Prostate gland (tissue), 2 donors: ENCODE data around the gene MRPL16. TPM values are rescaled to one million over a fixed set of nuclear protein-coding genes. Genes with fewer than 3 reads are reported as not detected.
A peak's percentile ranks its signal among the peaks of the same experiment; 100 is the strongest.

Experiments
- DNase-seq: peaks from one replicate; pipeline ENCODE4 v3.0.0-alpha.2; 2019; ENCODE audit warnings: low spot score
- H3K27ac ChIP-seq, 2 donors: fragments of 200-600 bp; sonication (generic); 2 replicates each; pipeline ENCODE4 v1.5.1; 2017 to 2019
- H3K27me3 ChIP-seq: fragments of 200-600 bp; sonication (generic); replicated peaks from 2 replicates; pipeline ENCODE4 v1.5.1; 2019; ENCODE audit not compliant: insufficient read depth
- H3K36me3 ChIP-seq, 2 donors: fragments of 200-600 bp; sonication (generic); 1 replicate in 1 of 2; 2 replicates in 1 of 2; pipeline versions ENCODE4 v1.5.1 to v1.8.1; 2017 to 2019
- H3K4me1 ChIP-seq: fragments of 200-600 bp; sonication (generic); replicated peaks from 2 replicates; pipeline ENCODE4 v1.5.1; 2019
- H3K4me3 ChIP-seq, 2 donors: fragments of 200-600 bp; sonication (generic); 2 replicates each; pipeline ENCODE4 v1.5.1; 2017 to 2019
- H3K9me3 ChIP-seq: fragments of 200-600 bp; sonication (generic); 2 replicates; pipeline ENCODE4 v1.5.1; 2017
- POLR2A ChIP-seq: fragments of 450-650 bp; IDR thresholded peaks from one replicate; pipeline ENCODE4 v1.6.1; 2016; ENCODE audit warnings: antibody characterized with exemption, mild to moderate bottlenecking
- POLR2AphosphoS5 ChIP-seq: sonication (generic); formaldehyde crosslinking; IDR thresholded peaks from one replicate; pipeline ENCODE4 v1.6.1; 2017; ENCODE audit warnings: antibody characterized with exemption
- WGBS: methylation state at CpG from one replicate; pipeline ENCODE4 v1.1.5; 2018; 5-methylcytosine and 5-hydroxymethylcytosine counted together
- intact Hi-C: fragments of 100-400 bp; cut with DNase I; formaldehyde crosslinking; loops from one replicate; pipeline ENCODE4 v1.14.2; 2022
- total RNA-seq, 2 donors: library from RNA; depleted of rRNA; stranded (reverse); fragments of >200 nt; gene quantifications; one replicate each; pipeline ENCODE4 v1.1.0, GENCODE V29; 2016
- TF ChIP-seq, protein P1 (sequence below), 4 experiments: fragments of 200-600 bp in 2 of 4; fragments of 450-650 bp in 2 of 4; sonication (generic) in 2 of 4; IDR thresholded peaks; 1 replicate in 3 of 4; 2 replicates in 1 of 4; pipeline ENCODE4 v1.5.1; 2016 to 2019; ENCODE audit warnings: antibody characterized with exemption in 4 of 4, mild to moderate bottlenecking in 2 of 4, moderate library complexity in 2 of 4

Gene MRPL16
- total RNA-seq, 2 donors from 2014 or later = 38.3 to 97.6 TPM

DNA sequence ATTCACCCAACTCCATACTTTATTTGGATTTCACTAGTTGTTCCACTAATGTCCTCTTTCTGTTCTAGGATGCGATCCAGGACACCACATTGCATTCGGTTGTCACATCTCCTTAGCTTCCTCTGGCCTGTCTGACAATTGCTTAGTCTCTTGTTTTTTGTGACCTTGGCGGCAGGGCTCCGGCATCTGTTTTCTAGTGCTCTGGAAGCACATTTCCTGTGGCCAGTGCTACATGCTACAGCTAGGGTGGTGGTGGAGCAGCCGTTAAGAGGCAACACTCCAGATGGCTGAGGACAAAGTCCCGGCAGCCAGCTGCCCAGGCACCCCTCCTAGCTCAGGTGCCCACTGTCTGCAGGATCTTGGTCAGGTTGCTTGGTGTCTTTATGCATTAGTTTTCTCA, 48.6 kb downstream of the MRPL16 start:
- intact Hi-C loops = no loop called here
- no peaks in the 10 kb centered on the region for H3K9me3 ChIP-seq
- 64% methylated on average over 6 of the region's 6 CpGs for WGBS

DNA sequence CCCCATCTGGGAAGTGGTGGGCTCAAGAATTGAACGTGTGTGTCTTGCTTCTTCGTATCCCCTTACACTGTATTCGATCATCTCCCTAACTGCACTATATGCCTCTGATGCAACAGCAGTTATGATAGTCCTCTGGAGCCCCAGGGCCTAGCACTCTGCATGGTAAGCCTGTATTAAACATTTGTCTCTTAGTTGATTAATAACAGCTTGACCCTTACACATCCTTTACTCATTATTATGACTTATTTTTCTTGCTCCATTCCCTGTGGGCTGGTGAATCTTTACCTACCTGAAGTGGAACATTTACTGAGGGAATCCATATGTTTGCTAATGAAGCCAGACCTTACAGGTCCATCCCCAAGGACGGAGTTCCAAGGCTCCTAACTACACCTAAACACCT, 49.8 kb downstream of the MRPL16 start:
- no peak for DNase-seq
- 93% methylated on average over 4 of the region's 4 CpGs for WGBS
- Histone ChIP-seq H3K36me3 (no peaks in the 10 kb centered on the region), H3K4me3 (no peak overlapping the region), H3K9me3 (no peaks in the 10 kb centered on the region), H3K4me1 (peaks cover 4% of the 10 kb centered on the region), H3K27me3 (no peaks in the 10 kb centered on the region), H3K27ac (no peak overlapping the region)
- TF ChIP-seq POLR2A = no peak
- TF ChIP-seq, protein P1, sequence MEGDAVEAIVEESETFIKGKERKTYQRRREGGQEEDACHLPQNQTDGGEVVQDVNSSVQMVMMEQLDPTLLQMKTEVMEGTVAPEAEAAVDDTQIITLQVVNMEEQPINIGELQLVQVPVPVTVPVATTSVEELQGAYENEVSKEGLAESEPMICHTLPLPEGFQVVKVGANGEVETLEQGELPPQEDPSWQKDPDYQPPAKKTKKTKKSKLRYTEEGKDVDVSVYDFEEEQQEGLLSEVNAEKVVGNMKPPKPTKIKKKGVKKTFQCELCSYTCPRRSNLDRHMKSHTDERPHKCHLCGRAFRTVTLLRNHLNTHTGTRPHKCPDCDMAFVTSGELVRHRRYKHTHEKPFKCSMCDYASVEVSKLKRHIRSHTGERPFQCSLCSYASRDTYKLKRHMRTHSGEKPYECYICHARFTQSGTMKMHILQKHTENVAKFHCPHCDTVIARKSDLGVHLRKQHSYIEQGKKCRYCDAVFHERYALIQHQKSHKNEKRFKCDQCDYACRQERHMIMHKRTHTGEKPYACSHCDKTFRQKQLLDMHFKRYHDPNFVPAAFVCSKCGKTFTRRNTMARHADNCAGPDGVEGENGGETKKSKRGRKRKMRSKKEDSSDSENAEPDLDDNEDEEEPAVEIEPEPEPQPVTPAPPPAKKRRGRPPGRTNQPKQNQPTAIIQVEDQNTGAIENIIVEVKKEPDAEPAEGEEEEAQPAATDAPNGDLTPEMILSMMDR (IDR thresholded peaks at IDR 0.05) = no peak
- no peak for TF ChIP-seq POLR2AphosphoS5
- intact Hi-C loops = no loop called here

More for the DNA sequence above, 48.6 kb downstream of the MRPL16 start:
- DNase-seq = no peak
- H3K27ac ChIP-seq = no peak overlapping the region
- no peak overlapping the region for H3K4me3 ChIP-seq
- no peaks in the 10 kb centered on the region for H3K4me1 ChIP-seq
- H3K27me3 ChIP-seq = no peaks in the 10 kb centered on the region
- TF ChIP-seq POLR2AphosphoS5 (no peak), POLR2A (no peak)
- no peaks in the 10 kb centered on the region for H3K36me3 ChIP-seq

DNA sequence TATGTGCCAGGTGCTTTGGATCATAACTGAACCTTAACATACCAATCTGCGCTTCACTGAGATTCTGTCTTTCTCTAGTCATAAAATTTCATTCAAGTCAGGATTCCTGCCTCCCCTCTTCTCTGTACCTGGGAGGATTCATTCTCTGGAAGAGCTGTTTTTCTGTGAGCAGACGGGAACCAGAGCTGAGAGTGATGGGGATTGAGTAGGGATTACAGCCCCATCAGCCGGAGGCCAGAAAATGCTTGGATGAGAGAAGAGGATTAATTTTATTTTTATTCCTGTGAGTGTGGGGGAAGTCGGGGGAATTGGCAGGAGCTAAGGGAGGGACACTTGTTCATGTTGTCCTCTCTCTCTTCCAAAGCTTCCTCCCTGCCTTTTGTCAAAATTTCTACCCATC, 50.7 kb downstream of the MRPL16 start:
- DNase-seq = no peak
- TF ChIP-seq POLR2AphosphoS5 (no peak), POLR2A (no peak)
- TF ChIP-seq, protein P1 (IDR thresholded peaks at IDR 0.05) = no peak
- intact Hi-C loops = loop anchor here (10.0 kb wide), 1 partner anchor 615 kb away; the partner anchor contains the start of gene FAM111A
- H3K36me3 ChIP-seq = no peaks in the 10 kb centered on the region
- no peak overlapping the region for H3K4me3 ChIP-seq
- H3K27ac ChIP-seq = no peak overlapping the region
- H3K27me3 ChIP-seq = no peaks in the 10 kb centered on the region
- no peaks in the 10 kb centered on the region for H3K9me3 ChIP-seq
- WGBS = 69% methylated on average over 4 of the region's 4 CpGs
- peaks cover 4% of the 10 kb centered on the region for H3K4me1 ChIP-seq

DNA sequence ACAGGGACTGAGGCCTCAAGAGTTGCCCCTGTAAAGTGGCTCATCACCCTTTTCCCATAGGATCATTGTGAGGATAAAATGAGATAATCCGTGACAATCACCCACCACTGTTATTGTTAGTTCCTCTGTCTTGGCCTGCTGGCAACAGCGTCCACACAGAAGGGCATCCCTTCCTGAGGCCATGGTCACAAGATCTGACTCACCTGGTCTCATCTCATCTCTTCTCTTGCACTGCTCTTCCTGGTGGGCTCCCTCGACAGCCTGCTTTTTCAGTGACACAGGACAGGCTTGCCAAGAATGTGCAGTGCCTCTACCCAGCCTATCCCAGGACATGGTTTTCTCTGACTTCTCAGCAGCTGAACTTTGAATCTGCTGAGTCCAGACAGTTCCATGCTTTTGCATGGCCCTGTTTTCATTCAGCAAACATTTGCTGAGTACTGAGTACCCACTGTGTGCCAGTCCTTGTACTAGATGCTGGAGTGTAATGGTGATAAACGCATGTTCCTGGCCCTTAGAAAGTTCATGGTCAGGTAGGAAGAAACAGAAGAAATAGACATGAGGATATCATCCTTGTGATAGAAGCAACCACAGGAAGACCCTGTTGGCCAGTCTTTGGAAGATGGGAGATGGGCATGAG, 52.1 kb downstream of the MRPL16 start:
- TF ChIP-seq POLR2AphosphoS5 (no peak), POLR2A (no peak)
- TF ChIP-seq, protein P1 (IDR thresholded peaks at IDR 0.05) = no peak
- Histone ChIP-seq H3K4me3 (no peak overlapping the region), H3K27ac (no peak overlapping the region), H3K4me1 (peaks cover 4% of the 10 kb centered on the region), H3K27me3 (no peaks in the 10 kb centered on the region), H3K36me3 (no peaks in the 10 kb centered on the region), H3K9me3 (no peaks in the 10 kb centered on the region)
- intact Hi-C loops = loop anchor here (10.0 kb wide), 1 partner anchor 614 kb away; the partner anchor contains the start of gene FAM111A
- WGBS = 95% methylated on average over 4 of the region's 4 CpGs
- no peak for DNase-seq

DNA sequence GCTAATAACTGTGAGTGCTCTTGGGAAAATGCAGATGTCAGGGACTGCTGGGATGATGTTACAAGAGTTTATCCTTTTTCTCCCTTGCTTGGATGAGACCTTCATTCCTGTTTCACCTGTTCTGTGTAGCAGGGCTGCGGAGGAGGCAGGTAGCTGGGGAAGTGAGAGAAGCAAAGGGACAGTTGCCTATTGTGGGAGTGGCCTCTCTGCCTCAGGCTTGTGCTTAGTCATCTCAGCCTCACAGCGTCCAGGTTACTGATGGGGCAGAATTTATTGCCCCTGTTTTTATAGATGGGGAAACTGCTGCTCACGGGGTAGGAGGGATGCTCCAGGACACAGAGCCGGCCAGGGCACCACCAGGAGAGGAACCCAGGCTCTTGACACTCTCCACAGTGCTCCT, 53.7 kb downstream of the MRPL16 start:
- TF ChIP-seq, protein P1 (IDR thresholded peaks at IDR 0.05) = no peak
- TF ChIP-seq POLR2AphosphoS5 (peak; percentile 38), POLR2A (peak; percentile 28)
- Histone ChIP-seq H3K4me1 (peaks cover 4% of the 10 kb centered on the region), H3K27ac (peak overlapping the region; percentile 94 to 95), H3K27me3 (no peaks in the 10 kb centered on the region), H3K4me3 (no peak overlapping the region), H3K9me3 (no peaks in the 10 kb centered on the region), H3K36me3 (no peaks in the 10 kb centered on the region)
- peak; percentile 56 for DNase-seq
- intact Hi-C loops = loop anchor here (10.0 kb wide), 1 partner anchor 612 kb away; the partner anchor contains the start of gene FAM111A
- WGBS = 25% methylated on average over 4 of the region's 4 CpGs
